Lower leg skin (tissue), 3 donors: ENCODE measurements around the gene FPR3.

Experiments used
- CTCF ChIP-seq, 3 donors: fragments of 450-650 bp; IDR thresholded peaks; one replicate each; pipeline ENCODE4 v1.5.1; 2016; ENCODE audit warnings: antibody characterized with exemption in 3 of 3, mild to moderate bottlenecking in 3 of 3, moderate library complexity in 2 of 3
- POLR2A ChIP-seq, 2 donors: fragments of 450-650 bp; IDR thresholded peaks; one replicate each; pipeline ENCODE4 v1.6.1; 2016 to 2017; ENCODE audit warnings: antibody characterized with exemption in 2 of 2, mild to moderate bottlenecking in 1 of 2, moderate library complexity in 1 of 2

DNA sequence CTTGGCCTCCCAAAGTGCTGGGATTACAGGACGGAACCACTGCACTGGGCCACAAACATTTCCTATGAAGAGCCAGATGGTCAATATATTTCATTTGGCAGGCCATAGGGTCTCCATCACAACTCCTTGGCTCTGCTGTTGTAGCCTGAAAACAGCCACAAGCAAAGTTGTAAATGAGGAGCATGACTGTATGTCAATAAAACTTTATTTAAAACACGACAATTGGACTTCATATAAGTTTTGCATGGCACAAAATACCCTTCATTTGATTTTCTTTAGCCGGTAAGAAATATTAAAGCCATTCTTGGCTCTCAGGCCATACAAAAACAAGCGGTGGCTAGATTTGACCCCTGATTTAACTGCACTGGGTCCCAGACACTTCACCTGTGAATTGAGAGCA lies 40.2 kb upstream of the FPR3 start:
- TF ChIP-seq CTCF (IDR thresholded peaks at IDR 0.05) (no peak), POLR2A (IDR thresholded peaks at IDR 0.05) (no peak)
